Natural killer cell (primary cell): Measurements from ENCODE around the gene LTV1. TPM values are rescaled to one million over a fixed set of nuclear protein-coding genes. Genes with fewer than 3 reads are reported as not detected.

Experiments used
- ATAC-seq, 3 donors: fragments of 150-1000 bp in 2 of 3; fragments of 200-7000 bp in 1 of 3; cut with Tn5 transposase; 1 replicate in 1 of 3; 2 replicates in 2 of 3; pipeline ENCODE4 v1.10.0; 2021; ENCODE audit warnings: mild to moderate bottlenecking in 2 of 3, moderate library complexity in 2 of 3
- DNase-seq, 2 donors: peaks; one replicate each; pipeline versions ENCODE4 v3.0.0 to v3.0.0-alpha.2; 2013 to 2021; ENCODE audit warnings: mixed read lengths in 1 of 2
- H3K27ac ChIP-seq: one replicate; pipeline ENCODE4 v1.5.1; 2013; ENCODE audit warnings: mild to moderate bottlenecking, low read length
- H3K27me3 ChIP-seq: one replicate; pipeline ENCODE4 v1.6.1; 2013; ENCODE audit warnings: low read length; ENCODE audit not compliant: control insufficient read depth, insufficient read depth
- H3K36me3 ChIP-seq: one replicate; pipeline ENCODE4 v1.6.1; 2013; ENCODE audit warnings: low read length; ENCODE audit not compliant: control insufficient read depth, insufficient read depth
- H3K4me1 ChIP-seq: one replicate; pipeline ENCODE4 v1.6.1; 2013; ENCODE audit warnings: low read length; ENCODE audit not compliant: control insufficient read depth, insufficient read depth
- H3K4me3 ChIP-seq: one replicate; pipeline ENCODE4 v1.5.1; 2013; ENCODE audit warnings: low read length
- H3K9me3 ChIP-seq: one replicate; pipeline ENCODE4 v1.6.1; 2013; ENCODE audit warnings: low read length; ENCODE audit not compliant: control insufficient read depth, insufficient read depth
- H3K27ac Mint-ChIP-seq, 2 donors: one replicate each; pipeline ENCODE4 v1.8.0; 2022; ENCODE audit warnings: mild to moderate bottlenecking in 2 of 2, mixed read lengths in 2 of 2, moderate library complexity in 1 of 2
- H3K27me3 Mint-ChIP-seq, 2 donors: one replicate each; pipeline ENCODE4 v1.8.0; 2022; ENCODE audit warnings: low read depth in 2 of 2, mixed read lengths in 2 of 2
- H3K36me3 Mint-ChIP-seq: one replicate; pipeline ENCODE4 v1.8.0; 2022; ENCODE audit warnings: mixed read lengths
- H3K4me1 Mint-ChIP-seq, 2 donors: one replicate each; pipeline ENCODE4 v1.8.0; 2022; ENCODE audit warnings: mixed read lengths in 2 of 2
- H3K4me3 Mint-ChIP-seq: one replicate; pipeline ENCODE4 v1.8.0; 2022; ENCODE audit warnings: mild to moderate bottlenecking, moderate library complexity, mixed read lengths
- H3K9me3 Mint-ChIP-seq, 2 donors: one replicate each; pipeline ENCODE4 v1.8.0; 2022; ENCODE audit warnings: mixed read lengths in 2 of 2
- CTCF ChIP-seq: fragments of 200-600 bp; IDR thresholded peaks from one replicate; pipeline ENCODE4 v1.8.0; 2022; ENCODE audit warnings: antibody characterized with exemption
- WGBS: methylation state at CpG from one replicate; pipeline ENCODE4 v1.1.7; 2013; ENCODE audit warnings: missing lambda C conversion rate; ENCODE audit not compliant: insufficient coverage; 5-methylcytosine and 5-hydroxymethylcytosine counted together
- intact Hi-C: fragments of 100-400 bp; cut with micrococcal nuclease; formaldehyde crosslinking; loops from one replicate; pipeline ENCODE4 v1.14.2; 2022
- total RNA-seq, 4 donors: library from RNA; stranded (reverse); fragments of 120-200 nt in 1 of 4; gene quantifications; one replicate each; pipeline versions ENCODE4 v1.2.3 to v1.2.4, GENCODE V29; 2013 to 2022

LTV1 gene
- total RNA-seq, 3 donors from 2014 or later (not counting 1 experiment from before 2014, with no cell fraction given), result 21.7 to 24.7 (median 21.7) TPM

GRCh38 chr6:143817621-143818020 is 25.5 kb upstream of the LTV1 start:
- no peaks in the 10 kb centered on the region for H3K9me3 ChIP-seq
- H3K27ac ChIP-seq, result no peak overlapping the region
- no peak overlapping the region for H3K4me3 Mint-ChIP-seq
- ATAC-seq, result no peak
- no peaks in the 10 kb centered on the region for H3K9me3 Mint-ChIP-seq
- H3K27me3 Mint-ChIP-seq, result no peaks in the 10 kb centered on the region
- H3K27me3 ChIP-seq, result no peaks in the 10 kb centered on the region
- no peaks in the 10 kb centered on the region for H3K4me1 Mint-ChIP-seq
- TF ChIP-seq CTCF, result no peak
- H3K36me3 Mint-ChIP-seq, result no peaks in the 10 kb centered on the region
- no peaks in the 10 kb centered on the region for H3K36me3 ChIP-seq
- H3K4me3 ChIP-seq, result no peak overlapping the region
- intact Hi-C loops, result no loop called here
- no peak for DNase-seq
- no peak overlapping the region for H3K27ac Mint-ChIP-seq
- no peaks in the 10 kb centered on the region for H3K4me1 ChIP-seq

- Mint-ChIP-seq H3K36me3 (no peaks in the 10 kb centered on the region), H3K27me3 (no peaks in the 10 kb centered on the region), H3K4me1 (no peaks in the 10 kb centered on the region), H3K4me3 (no peak overlapping the region), H3K27ac (no peak overlapping the region), H3K9me3 (no peaks in the 10 kb centered on the region)
- Histone ChIP-seq H3K9me3 (no peaks in the 10 kb centered on the region), H3K27me3 (no peaks in the 10 kb centered on the region), H3K36me3 (peaks cover 6% of the 10 kb centered on the region), H3K27ac (no peak overlapping the region), H3K4me1 (no peaks in the 10 kb centered on the region), H3K4me3 (no peak overlapping the region)
- no peak for TF ChIP-seq CTCF
- no peak for DNase-seq
- 100% methylated on average over 2 of the region's 6 CpGs for WGBS
- intact Hi-C loops, result no loop called here
- no peak for ATAC-seq
These were observed 21.8 kb upstream of the LTV1 start for GRCh38 chr6:143821359-143821758.

- 98% methylated on average over 3 of the region's 3 CpGs for WGBS
- Histone ChIP-seq H3K4me1 (no peaks in the 10 kb centered on the region), H3K4me3 (no peak overlapping the region), H3K27ac (no peak overlapping the region), H3K36me3 (peaks cover 6% of the 10 kb centered on the region), H3K9me3 (no peaks in the 10 kb centered on the region), H3K27me3 (no peaks in the 10 kb centered on the region)
- H3K9me3 Mint-ChIP-seq, result no peaks in the 10 kb centered on the region
- H3K4me3 Mint-ChIP-seq, result no peak overlapping the region
- intact Hi-C loops, result no loop called here
- H3K27ac Mint-ChIP-seq, result no peak overlapping the region
- no peaks in the 10 kb centered on the region for H3K36me3 Mint-ChIP-seq
- DNase-seq (no peak), ATAC-seq (no peak)
- TF ChIP-seq CTCF, result no peak
- H3K27me3 Mint-ChIP-seq, result no peaks in the 10 kb centered on the region
- H3K4me1 Mint-ChIP-seq, result no peaks in the 10 kb centered on the region
These were observed 20.5 kb upstream of the LTV1 start for GRCh38 chr6:143822584-143823024.

GRCh38 chr6:143823548-143823947 is 19.6 kb upstream of the LTV1 start:
- Histone ChIP-seq H3K27me3 (no peaks in the 10 kb centered on the region), H3K4me3 (no peak overlapping the region), H3K9me3 (no peaks in the 10 kb centered on the region), H3K4me1 (no peaks in the 10 kb centered on the region), H3K36me3 (peaks cover 6% of the 10 kb centered on the region), H3K27ac (no peak overlapping the region)
- Mint-ChIP-seq H3K36me3 (no peaks in the 10 kb centered on the region), H3K27ac (no peak overlapping the region), H3K9me3 (no peaks in the 10 kb centered on the region), H3K4me1 (no peaks in the 10 kb centered on the region), H3K27me3 (no peaks in the 10 kb centered on the region), H3K4me3 (no peak overlapping the region)
- DNase-seq, result no peak
- intact Hi-C loops, result no loop called here
- ATAC-seq, result no peak
- TF ChIP-seq CTCF, result no peak
- WGBS, result 76% methylated on average over 6 of the region's 6 CpGs
